ENCODE data around the gene ARFGAP3. TPM values are rescaled to one million over a fixed set of nuclear protein-coding genes. Genes with fewer than 3 reads are reported as not detected.
A peak's percentile ranks its signal among the peaks of the same experiment; 100 is the strongest.

Gene ARFGAP3
- total RNA-seq, 1 experiment from 2014 or later: 37.4 TPM

DNA sequence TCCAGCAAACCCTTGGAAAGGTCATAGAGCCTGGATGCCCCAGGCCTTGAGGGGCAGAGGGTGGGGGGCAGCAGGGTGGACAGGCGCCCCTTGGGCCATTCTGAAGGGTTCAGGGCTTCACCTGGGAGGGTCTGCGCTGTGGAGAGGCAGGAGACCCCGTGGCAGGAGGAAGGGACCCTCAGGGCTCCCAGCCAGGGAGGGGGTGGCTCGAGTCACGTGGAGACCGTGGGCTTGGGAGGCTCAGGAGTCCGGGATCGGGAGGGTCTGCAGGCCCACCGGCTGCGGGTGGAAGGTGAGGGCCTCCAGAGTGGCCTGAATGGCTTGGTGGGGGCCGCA, 87.9 kb downstream of the ARFGAP3 start:
- ChIA-PET CTCF (no interaction called here), POLR2A (no interaction called here)
- Histone ChIP-seq H3K4me3 (ENCODE audit: low read depth, low read length) (no peak overlapping the region), H3K36me3 (ENCODE audit: control insufficient read depth, insufficient read depth, low read length) (no peaks in the 10 kb centered on the region), H3K9me3 (no peaks in the 10 kb centered on the region), H3K4me1 (peaks cover 19% of the 10 kb centered on the region), H3K27me3 (replicated peaks; ENCODE audit: control insufficient read depth, insufficient read depth, low read length) (no peaks in the 10 kb centered on the region)
- DNase-seq: no peak
- BruUV-seq (replicated peaks): no TSS peak
- intact Hi-C loops (cut with micrococcal nuclease; ENCODE audit: unreplicated experiment): no loop called here
- Mint-ChIP-seq H3K4me3 (ENCODE audit: unreplicated experiment) (peak overlapping the region; percentile 67), H3K27me3 (ENCODE audit: insufficient read depth, unreplicated experiment) (no peaks in the 10 kb centered on the region), H3K27ac (ENCODE audit: unreplicated experiment) (peak overlapping the region; percentile 71), H3K4me1 (ENCODE audit: low read depth, unreplicated experiment) (peaks cover 14% of the 10 kb centered on the region), H3K9me3 (ENCODE audit: unreplicated experiment) (no peaks in the 10 kb centered on the region), H3K36me3 (ENCODE audit: insufficient read depth, unreplicated experiment) (no peaks in the 10 kb centered on the region)
- TF ChIP-seq CTCF (IDR thresholded peaks at IDR 0.05; ENCODE audit: insufficient read depth in 1 of 2, low read depth in 1 of 2, low read length in 1 of 2, severe bottlenecking in 1 of 2, unreplicated experiment in 1 of 2): no peak

DNA sequence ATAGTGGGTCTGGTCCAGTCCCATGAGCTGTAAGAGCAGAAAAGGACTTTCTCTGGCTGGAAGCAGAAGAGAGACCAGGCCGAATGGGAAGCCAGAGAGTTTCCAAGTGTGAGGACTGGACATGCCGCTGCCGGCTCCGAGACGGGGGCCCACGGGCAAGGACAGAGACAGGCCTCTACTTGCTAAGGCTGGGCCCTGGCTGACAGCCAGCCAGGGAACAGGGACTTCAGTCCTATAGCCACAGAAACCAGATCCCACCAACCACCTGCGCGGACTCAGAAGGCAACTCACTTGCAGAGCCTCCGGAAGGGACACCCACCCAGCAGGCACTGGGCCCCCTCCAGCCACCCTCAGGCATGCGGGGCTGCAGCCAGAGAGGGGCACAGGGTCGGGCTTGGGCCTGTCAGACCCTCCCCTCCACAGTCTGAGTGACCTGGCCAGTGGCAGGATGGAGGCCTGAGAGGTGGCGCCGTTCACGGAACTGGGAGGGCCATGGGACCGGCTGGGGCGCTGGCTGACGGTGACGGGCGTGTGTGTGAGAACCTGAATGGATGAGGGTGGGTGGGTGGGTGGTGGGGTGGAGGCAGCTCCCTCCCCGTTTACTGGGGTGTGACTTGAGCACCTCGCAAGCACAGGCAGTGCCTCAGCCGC, 88.6 kb downstream of the ARFGAP3 start:
- no TSS peak for BruUV-seq (replicated peaks)
- no peak for DNase-seq
- Mint-ChIP-seq H3K4me1 (ENCODE audit: low read depth, unreplicated experiment) (peaks cover 14% of the 10 kb centered on the region), H3K4me3 (ENCODE audit: unreplicated experiment) (no peak overlapping the region), H3K9me3 (ENCODE audit: unreplicated experiment) (no peaks in the 10 kb centered on the region), H3K27ac (ENCODE audit: unreplicated experiment) (no peak overlapping the region), H3K27me3 (ENCODE audit: insufficient read depth, unreplicated experiment) (no peaks in the 10 kb centered on the region), H3K36me3 (ENCODE audit: insufficient read depth, unreplicated experiment) (no peaks in the 10 kb centered on the region)
- POLR2A ChIA-PET: no interaction called here
- CTCF ChIA-PET: no interaction called here
- no peaks in the 10 kb centered on the region for H3K36me3 ChIP-seq (ENCODE audit: control insufficient read depth, insufficient read depth, low read length)
- no peaks in the 10 kb centered on the region for H3K9me3 ChIP-seq
- no peak for TF ChIP-seq CTCF (IDR thresholded peaks at IDR 0.05; ENCODE audit: insufficient read depth in 1 of 2, low read depth in 1 of 2, low read length in 1 of 2, severe bottlenecking in 1 of 2, unreplicated experiment in 1 of 2)
- no peaks in the 10 kb centered on the region for H3K27me3 ChIP-seq (replicated peaks; ENCODE audit: control insufficient read depth, insufficient read depth, low read length)
- no peak overlapping the region for H3K4me3 ChIP-seq (ENCODE audit: low read depth, low read length)
- intact Hi-C loops (cut with micrococcal nuclease; ENCODE audit: unreplicated experiment): no loop called here
- H3K4me1 ChIP-seq: peaks cover 19% of the 10 kb centered on the region

GRCh38 chr22:42766860-42767259, 90.2 kb downstream of the ARFGAP3 start:
- Mint-ChIP-seq H3K9me3 (ENCODE audit: unreplicated experiment) (no peaks in the 10 kb centered on the region), H3K27ac (ENCODE audit: unreplicated experiment) (no peak overlapping the region), H3K36me3 (ENCODE audit: insufficient read depth, unreplicated experiment) (no peaks in the 10 kb centered on the region), H3K4me3 (ENCODE audit: unreplicated experiment) (no peak overlapping the region), H3K27me3 (ENCODE audit: insufficient read depth, unreplicated experiment) (no peaks in the 10 kb centered on the region), H3K4me1 (ENCODE audit: low read depth, unreplicated experiment) (peaks cover 14% of the 10 kb centered on the region)
- intact Hi-C loops (cut with micrococcal nuclease; ENCODE audit: unreplicated experiment): no loop called here
- H3K27me3 ChIP-seq (replicated peaks; ENCODE audit: control insufficient read depth, insufficient read depth, low read length): no peaks in the 10 kb centered on the region
- H3K4me1 ChIP-seq: peaks cover 16% of the 10 kb centered on the region
- H3K9me3 ChIP-seq: no peaks in the 10 kb centered on the region
- no TSS peak for BruUV-seq (replicated peaks)
- CTCF ChIA-PET: no interaction called here
- no peaks in the 10 kb centered on the region for H3K36me3 ChIP-seq (ENCODE audit: control insufficient read depth, insufficient read depth, low read length)
- no peak overlapping the region for H3K4me3 ChIP-seq (ENCODE audit: low read depth, low read length)
- no peak for DNase-seq
- TF ChIP-seq CTCF (IDR thresholded peaks at IDR 0.05; ENCODE audit: insufficient read depth in 1 of 2, low read depth in 1 of 2, low read length in 1 of 2, severe bottlenecking in 1 of 2, unreplicated experiment in 1 of 2): no peak
- POLR2A ChIA-PET: no interaction called here

All from Caco-2 (cell line).